ENCODE data around the gene TSPAN15. TPM values are rescaled to one million over a fixed set of nuclear protein-coding genes. Genes with fewer than 3 reads are reported as not detected.
"Not testable (repeated sequence)": the region's sequence is repeated elsewhere in the genome, so short reads cannot be mapped to it uniquely, and the experiment has no call there.

Gene TSPAN15
- total RNA-seq, 2 donors from 2014 or later: 11.0 to 17.3 TPM

DNA sequence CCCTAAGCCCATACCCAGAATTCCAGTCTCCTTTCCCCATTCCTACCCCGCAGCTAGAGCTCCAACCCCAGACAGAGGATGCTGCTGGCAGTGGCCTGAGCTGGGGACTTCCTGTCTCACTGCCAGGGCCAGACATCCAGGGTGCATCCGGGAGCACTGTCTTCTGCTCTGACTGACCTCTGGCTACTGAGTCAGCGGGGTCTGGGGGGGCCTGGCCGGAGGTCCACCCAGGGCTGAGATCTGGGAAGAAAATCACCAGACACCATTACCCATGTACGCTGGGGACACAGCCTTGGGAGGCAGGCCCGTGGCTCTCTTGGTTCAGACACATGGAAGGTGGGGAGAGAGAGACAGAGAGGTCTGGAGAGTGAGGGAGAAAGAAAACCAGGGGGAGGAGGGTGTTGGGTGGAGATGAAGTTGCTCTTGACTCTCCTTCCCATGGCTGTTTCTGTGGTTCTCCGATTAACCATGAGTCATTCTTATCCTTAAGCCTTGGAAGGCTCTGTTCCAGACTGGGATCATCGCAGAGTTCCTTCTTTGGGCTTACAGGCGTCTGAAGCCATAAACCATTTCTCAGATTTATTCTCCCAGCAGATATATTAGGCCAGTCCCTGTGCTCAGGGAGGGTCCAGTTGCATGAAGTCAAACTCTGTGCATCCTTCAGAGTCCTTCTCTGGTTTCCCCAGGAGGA lies 23.6 kb downstream of the TSPAN15 start:
- intact Hi-C loops (cut with DNase I): no loop called here
- DNase-seq (no peak), ATAC-seq (peak; percentile 10 to 78)

DNA sequence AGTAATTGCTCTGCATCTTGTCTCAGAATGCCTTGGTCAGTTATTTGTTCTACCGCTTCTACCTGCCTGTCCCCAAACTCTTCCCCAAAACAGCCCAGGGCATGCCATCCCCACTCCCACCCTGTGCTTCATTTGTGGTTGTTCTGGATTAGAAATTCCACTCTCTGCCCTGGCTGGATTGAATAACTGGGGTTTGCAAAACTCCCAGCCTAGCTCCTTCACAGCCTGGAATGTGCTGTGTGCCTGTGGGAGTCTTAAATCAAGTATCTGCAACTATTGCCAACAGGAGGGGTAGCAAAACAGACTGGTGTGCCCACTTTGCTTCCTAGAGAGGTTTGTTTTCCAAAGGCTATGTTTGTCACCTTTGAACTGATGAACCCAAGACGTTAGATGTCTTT lies 24.2 kb downstream of the TSPAN15 start:
- ATAC-seq: no peak
- intact Hi-C loops (cut with DNase I): no loop called here
- no peak for DNase-seq

DNA sequence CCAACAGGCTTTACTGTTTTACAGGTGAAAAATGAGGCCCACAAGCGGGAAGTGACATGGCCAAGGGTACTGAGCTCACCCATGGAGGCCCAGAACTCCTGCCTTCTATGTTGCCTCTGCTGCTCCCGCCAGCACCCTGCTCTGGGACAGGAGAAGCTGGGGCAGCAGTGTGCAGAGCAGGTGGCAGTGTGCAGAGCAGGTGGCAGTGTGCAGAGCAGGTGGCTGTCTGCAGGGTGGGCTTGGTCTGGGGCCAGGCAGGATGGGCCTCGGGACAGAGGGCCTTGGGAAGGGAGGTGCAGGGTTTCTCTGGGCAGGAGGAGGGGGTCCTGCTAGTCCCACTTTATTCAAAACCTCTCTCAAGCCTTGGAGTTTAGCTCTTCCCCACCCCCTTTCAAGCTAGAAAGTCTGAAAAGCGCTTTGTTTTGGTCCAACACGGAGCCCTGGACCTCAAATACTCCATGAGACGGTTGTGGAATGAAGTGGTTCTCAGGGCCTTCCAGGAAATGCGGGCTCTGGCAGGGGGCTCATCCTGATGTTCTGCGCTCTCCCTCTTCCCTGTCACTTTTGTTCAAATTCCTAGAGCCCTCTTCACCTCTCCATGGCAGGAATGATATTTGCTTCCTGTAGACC lies 26.8 kb downstream of the TSPAN15 start:
- intact Hi-C loops (cut with DNase I): no loop called here
- no peak for DNase-seq
- ATAC-seq: no peak

DNA sequence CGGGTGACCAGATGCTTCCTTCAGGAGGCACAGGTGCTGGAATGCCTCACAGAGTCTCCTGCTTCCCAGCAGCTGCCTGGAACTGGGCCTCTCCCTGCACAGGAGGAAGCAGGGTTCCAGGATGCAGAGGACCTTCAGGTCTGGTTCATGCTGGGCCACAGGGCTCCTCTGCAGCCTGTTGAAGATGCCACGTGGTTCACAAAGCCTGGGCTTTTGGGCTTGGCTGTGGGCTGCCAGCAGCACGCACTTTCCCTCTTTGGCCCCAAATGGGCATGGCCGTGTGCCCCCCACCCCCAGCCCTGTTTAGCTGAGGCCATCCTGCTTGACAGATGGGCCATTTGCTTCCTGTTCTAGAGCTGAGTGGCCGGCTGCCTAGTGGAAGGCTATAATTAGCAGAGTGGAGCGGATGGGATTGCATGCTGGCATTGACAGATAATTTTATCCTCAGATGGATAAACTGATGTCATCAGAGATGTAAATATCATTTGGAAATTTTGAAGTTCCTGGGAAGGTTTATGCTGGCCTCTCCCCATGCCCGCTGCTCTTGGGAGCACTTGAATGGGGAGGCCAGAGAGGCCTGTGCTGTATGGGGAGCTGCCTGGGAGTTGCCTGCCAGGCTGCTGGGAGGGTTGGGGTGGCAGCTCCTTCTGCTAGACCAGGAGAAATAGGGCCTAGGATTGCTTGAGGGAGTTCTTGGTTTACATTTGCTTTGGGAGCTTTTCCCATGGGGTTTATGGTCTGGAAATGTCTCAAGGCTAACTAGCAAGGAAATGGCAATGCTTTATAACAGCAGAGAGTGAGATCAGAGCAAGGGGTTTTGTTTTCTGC lies 28.2 kb downstream of the TSPAN15 start:
- ATAC-seq: peak; percentile 62 to 70
- intact Hi-C loops (cut with DNase I): no loop called here
- peak; percentile 57 for DNase-seq

DNA sequence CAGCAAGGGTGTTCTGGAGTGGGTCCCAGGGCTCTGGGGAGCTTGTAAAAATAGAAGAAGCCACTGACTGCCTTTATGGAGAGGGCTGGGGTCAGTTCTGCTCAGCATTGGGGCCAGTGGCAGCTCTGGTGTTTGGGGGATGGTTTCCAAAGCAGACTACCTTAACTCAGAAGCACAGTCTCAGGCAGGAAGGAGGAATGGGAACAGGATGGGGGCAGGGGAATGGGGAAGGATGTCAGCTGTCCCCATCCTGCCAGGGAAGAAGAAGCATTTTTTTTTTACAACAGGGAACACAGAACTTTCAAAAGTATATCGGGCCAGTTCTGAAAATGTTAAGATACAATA lies 28.8 kb downstream of the TSPAN15 start:
- intact Hi-C loops (cut with DNase I): no loop called here
- ATAC-seq (peak; percentile 39 to 52), DNase-seq (no peak)

DNA sequence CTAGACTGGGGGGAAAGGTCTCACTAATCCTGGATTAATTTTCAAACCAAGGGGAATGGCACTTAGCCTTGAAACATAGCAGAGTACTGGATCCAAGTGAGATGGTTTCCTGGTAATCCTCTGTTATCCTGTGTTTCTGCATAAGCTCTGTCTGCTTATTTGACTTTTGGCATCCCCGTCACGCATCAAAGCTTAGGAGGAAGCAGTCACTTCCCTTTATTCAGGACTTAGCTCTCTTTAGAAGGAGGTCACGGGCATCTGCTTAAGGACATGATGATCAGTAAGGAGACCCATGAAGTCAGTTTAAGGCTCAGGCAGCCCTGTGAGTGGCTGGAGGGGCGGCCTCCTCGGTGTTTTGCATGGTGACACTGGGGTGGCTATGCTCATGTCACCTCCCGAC lies 30.0 kb downstream of the TSPAN15 start:
- ATAC-seq: peak in 1 of 2 donors; percentile 24
- DNase-seq: no peak
- intact Hi-C loops (cut with DNase I): no loop called here

DNA sequence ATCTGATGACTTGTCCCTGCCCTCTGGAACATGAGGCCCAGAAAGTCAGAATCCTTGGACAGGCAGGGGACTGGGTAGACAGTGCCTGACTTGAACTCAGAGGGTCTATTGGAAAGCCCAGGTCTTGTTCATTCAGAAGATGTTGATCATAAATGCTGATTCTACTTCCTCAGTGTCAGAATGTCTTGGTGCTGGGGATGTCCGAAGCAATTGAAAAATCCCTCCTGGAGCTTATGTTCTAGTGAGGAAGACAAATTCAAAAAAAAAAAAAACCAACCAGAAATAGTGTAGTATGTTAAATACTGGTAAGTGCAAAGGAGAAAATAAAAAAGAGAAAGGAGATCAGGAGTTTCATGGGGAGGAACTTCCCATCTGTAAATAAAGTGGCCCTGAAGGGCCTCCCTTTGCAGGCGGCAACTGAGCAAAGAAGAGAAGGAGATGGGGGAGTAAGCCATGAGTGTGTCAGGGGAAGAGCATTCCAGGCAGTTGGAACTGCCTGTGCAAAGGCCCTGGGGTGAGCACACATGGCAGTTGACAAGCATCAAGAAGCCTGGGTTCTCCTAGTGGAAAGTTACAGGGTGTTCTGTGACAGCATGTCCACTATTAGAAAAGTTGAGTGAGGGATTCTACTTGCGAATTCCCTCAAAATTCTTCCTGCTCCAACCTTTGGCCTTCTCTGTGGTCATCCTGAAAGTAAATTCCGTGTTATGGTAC lies 30.7 kb downstream of the TSPAN15 start:
- DNase-seq (no peak), ATAC-seq (no peak)
- intact Hi-C loops (cut with DNase I): no loop called here

DNA sequence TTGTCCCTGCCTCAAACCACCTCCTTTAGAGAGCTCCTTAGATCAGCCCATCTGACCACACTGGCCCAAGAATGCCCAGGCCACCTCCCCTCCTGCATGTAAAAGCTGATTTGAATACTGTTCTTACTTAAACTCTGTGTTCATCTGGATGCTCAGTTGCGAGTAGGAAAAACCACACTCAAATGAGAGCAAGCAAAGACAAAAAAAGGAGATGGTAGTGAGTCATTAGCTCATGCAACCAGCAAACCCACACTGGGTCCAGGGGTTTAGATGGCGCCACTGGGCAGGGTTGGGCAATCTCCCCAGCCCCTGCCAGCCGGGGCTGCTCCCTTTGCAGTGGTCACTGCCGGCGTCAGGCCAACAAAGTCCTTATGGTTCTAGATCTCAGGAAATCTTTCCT lies 32.7 kb downstream of the TSPAN15 start:
- ATAC-seq (no peak), DNase-seq (no peak)
- intact Hi-C loops (cut with DNase I): no loop called here

DNA sequence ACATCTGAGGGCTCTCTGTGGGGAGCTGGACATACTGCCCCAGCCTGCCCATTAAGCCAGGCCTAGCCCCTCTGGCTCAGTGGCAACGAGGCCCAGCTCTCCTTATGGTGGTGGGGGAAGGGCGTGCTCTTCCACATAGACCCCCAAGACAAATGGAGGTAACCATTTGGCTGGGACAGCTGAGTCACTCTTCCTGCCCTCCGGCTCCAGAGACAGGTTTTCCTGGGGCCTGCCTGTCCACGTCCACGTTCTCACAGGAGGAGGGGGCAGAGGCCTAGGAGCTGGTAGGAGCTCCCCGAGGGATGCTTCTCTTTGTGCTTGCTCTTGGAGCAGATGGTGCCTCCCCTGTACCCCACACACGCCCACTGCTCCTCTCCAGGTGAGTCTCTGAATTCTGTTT lies 33.5 kb downstream of the TSPAN15 start:
- ATAC-seq (no peak), DNase-seq (no peak)
- intact Hi-C loops (cut with DNase I): no loop called here

DNA sequence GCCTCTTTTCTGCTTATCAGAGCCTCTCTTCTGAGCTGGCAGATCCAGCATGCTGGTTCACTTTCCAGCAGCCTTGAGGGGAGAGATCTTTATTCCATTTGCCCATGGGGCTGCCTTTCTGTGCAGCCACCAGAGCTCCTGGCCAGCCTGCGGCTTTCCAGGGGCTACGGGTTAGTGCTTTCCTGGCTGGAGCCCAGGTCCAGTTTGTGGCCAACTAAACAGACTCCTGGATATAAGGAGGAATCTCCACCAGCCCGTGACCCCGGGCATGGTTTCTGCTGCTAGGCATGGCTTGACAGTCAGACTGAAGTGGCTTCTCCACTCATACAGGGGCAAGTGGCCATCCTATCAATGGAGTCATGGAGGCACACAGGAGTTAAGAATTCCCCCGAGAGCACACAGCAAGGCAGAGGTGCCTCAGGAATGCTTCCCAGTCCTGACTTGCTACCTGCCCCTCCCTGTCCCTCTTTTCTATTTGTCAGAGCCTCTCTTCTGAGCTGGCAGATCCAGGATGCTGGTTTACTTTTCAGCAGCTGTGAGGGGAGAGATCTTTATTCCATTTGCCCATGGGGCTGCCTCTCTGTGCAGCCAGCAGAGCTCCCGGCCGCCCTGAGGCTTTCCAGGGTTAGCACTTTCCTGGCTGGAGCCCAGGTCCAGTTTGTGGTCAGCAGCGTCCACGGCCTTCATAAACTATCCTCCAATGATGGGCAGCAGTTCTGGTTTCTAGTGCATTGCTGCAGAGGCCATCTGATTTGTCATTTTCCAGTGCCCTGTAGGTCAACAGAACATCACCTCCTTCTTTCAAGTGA lies 35.9 kb downstream of the TSPAN15 start:
- ATAC-seq (no peak), DNase-seq (no peak)
- intact Hi-C loops (cut with DNase I): no loop called here

DNA sequence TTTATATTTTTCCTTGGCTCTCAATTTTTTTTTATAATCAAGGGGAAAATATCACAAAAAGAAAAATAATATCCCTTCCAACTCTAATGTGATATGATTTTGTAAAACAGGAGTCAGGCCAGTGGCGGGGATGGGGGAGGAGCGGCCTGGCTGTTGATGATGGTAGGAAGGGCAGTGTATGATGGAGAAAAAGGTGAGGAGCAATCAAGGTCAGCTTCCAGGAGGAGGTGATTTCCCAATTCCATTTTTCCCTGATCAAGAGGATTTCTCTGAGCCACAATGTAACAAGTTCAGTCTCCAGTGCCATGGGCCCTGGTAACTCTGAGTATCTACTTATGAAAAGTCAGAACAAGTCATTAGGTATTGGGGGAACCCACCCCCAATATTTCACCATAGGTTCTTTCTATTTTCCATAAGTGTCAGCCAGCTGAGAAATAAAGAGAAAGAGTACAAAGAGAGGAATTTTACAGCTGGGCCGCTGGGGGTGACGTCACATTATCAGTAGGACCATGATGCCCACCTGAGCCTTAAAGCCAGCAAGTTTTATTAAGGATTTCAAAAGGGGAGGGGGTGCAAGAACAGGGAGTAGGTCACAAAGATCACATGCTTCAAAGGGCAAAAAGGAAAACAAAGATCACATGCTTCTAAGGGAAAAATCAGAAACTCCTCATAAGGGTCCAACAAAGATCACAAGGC lies 37.0 kb downstream of the TSPAN15 start:
- intact Hi-C loops (cut with DNase I); ATAC-seq; DNase-seq: not testable (repeated sequence)

DNA sequence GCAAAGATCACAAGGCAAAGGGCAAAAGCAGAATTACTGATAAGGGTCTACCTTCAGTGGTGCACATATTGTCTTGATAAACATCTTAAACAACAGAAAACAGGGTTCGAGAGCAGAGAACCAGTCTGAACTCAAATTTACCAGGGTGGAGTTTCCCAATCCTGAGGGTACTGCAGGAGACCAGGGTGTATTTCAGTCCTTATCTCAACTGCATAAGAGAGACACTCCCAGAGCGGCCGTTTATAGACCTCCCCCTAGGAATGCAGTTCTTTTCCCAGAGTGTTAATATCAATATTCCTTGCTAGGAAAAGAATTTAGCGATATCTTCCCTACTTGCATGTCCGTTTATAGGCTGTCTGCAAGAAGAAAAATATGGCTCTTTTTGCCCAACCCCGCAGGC lies 37.6 kb downstream of the TSPAN15 start:
- ATAC-seq; DNase-seq; intact Hi-C loops (cut with DNase I): not testable (repeated sequence)

DNA sequence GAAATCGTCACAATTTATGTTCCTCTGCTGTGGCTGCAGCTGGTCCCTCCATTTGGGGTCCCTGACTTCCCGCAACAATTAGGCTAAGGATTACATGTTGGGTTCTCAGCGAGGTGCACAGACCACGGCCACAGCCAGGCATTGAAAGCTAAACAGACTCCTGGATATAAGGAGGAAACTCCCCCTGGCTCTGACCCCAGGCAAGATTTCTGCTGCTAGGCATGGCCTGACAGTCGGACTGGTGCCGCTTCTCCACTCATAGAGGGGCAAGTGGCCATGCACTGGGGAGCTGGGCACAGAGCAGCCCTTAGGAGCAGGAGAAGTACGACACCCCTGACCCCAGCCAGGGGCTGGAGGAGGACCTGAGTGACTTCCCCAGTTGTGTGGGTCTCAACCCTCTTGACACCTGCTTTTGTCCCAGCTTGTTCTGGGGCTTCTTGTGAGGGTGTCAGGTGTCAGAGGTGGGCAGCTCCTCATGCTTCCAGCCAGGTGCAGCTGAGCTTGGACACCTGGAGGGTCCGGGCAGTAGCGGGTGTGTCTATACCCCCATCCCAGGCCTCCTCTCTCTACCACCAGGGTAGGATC lies 38.3 kb downstream of the TSPAN15 start:
- intact Hi-C loops (cut with DNase I): no loop called here
- ATAC-seq (no peak), DNase-seq (no peak)

DNA sequence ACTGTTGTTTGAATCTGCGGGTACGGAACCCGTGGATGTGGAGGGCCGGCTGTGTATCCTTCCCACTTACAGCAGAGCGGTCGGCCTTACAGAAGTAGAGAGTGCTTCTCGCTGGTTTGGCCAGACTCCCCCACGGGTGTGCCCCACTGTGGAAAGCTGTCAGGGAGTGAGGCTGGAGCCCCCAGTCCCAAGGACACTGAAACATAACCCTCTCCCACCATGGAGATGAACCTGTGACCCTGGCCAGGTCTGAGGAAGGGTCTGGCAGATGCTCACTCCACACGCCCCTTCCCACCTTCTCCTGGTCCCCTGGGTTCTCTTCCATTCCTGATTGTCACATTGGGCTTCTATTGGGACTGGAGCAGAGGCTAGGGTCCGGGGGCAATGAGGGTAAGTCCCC lies 39.6 kb downstream of the TSPAN15 start:
- no peak for DNase-seq
- ATAC-seq: no peak
- intact Hi-C loops (cut with DNase I): no loop called here

DNA sequence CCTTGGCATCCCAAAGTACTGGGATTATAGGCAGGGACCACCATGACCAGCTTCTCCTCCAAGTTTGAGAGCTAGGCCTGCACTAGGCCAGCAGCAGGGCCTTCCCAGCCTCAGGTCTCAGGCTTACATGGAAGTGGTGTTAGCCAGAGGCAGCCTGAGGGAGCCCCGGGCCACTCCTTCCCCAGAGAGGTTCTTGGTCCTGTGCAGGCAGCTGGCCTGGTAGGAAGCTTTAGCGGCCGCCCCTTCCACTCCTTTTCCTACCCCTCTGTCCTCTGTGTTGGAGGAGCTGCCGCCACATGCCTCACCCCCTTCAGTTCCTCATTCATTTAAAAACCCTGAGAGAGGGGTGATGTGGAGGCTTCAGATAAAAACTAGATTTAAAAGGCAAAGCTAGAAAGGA lies 40.3 kb downstream of the TSPAN15 start:
- intact Hi-C loops (cut with DNase I): no loop called here
- no peak for ATAC-seq
- DNase-seq: no peak

DNA sequence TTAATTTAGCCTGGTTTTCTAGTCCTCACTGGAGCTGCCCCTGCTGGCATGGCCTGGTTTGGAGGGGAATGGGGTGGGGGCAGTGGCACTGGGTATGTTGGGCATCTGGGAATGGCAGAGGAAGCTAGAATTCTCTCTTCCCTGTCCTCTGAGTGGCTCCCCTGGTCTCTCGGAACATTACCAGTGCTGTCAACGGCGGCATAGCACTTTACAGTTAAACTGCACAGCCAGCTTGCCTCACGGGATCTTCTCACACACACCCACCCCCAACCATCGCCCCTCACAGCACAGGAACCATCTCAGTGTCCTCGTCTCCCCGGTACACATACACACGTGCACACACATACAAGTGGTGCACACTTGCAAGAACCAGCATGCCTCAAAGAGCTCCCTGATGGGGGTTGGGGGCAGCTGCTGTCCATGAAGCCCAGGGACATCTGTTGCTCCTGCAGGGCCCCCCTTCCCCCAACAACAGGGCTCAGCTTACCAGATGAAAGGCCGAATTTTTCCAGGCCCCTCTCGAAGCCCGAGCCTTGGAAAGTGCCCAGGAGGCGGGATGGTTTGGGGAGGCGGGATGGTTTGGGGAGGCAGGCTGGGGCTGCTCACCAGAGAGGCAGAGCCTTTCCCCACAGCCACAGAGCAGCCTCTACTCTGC lies 41.0 kb downstream of the TSPAN15 start:
- intact Hi-C loops (cut with DNase I): no loop called here
- DNase-seq (no peak), ATAC-seq (peak in 1 of 2 donors; percentile 13)

DNA sequence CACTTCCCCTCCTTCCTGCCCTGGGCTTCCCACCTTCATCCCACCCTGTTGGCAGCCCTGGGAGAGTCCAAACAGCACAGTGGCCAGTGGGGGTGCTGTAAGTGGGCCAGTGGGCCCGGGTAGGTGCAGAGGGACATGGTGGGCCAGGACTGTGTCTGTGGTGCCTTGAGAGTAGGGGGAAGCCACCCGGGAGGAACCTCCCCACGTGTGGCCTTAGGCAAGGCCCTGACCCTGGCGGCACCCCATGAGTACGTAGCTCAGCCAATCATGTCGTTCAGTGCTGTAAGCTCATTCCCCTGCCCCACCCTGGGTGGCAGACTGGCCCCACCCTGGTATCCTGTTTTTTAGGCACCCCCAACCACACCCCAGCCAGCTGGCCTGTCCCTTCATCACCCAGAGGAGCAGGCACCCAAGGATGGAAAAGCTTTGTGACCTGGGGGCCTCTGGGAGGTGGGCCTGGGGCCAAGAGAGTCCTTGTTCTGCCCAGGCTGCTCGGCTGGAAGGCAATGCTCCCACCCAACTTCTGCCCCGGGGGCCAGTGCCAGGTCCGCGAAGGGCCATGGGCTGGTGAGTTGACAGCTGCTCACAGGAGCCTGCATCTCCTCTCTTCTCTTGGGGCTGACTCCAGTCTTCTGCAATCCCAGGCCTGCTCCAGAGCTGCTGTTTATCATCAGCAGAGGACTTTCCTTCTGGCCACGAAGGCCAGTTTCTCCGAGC lies 41.6 kb downstream of the TSPAN15 start:
- ATAC-seq (peak in 1 of 2 donors; percentile 6), DNase-seq (no peak)
- intact Hi-C loops (cut with DNase I): no loop called here

Measured in left cardiac atrium (tissue), 4 donors.